Measurements from ENCODE around the gene SPTB. TPM values are rescaled to one million over a fixed set of nuclear protein-coding genes. Genes with fewer than 3 reads are reported as not detected.

The SPTB gene
- total RNA-seq, 1 donor from 2014 or later = 14.9 TPM

DNA sequence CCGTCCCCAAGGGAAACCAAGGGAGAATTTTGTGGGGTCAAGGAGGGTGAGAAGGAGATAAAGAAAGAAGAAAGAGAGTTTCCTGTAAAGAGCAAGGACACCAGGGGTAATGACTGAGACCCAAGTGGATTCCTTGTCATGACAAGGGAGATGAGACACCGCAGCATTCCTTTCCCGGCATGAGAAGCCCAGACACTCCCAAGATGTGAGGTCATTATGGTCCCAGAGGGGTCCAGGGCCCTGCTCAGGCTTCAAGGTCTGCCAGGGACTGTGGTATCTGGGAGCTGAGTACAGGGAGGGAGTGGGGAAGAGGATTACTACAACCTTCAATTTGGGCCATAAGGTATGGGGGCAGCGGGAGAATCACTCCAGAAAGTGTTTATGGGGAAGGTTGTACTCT is 58.1 kb downstream of the SPTB start:
- Histone ChIP-seq H3K27ac (no peak overlapping the region), H3K36me3 (no peaks in the 10 kb centered on the region), H3K27me3 (no peaks in the 10 kb centered on the region), H3K4me1 (peaks cover 0 to 9% of the 10 kb centered on the region in 2 donors), H3K4me3 (no peak overlapping the region), H3K9me3 (no peaks in the 10 kb centered on the region)
- no peak for TF ChIP-seq CTCF (IDR thresholded peaks at IDR 0.05)
- no peak for DNase-seq (ENCODE audit: low spot score in 2 of 2)
- intact Hi-C loops (cut with DNase I) = loop anchor here (2.0 to 5.0 kb wide), 2 partner anchors 56 to 69 kb away; partner anchors contain the start of gene SPTB

- intact Hi-C loops (cut with DNase I) = no loop called here
- Histone ChIP-seq H3K4me3 (no peak overlapping the region), H3K9me3 (no peaks in the 10 kb centered on the region), H3K27me3 (no peaks in the 10 kb centered on the region), H3K36me3 (no peaks in the 10 kb centered on the region), H3K27ac (no peak overlapping the region), H3K4me1 (peaks cover 0 to 4% of the 10 kb centered on the region in 2 donors)
- no peak for TF ChIP-seq CTCF (IDR thresholded peaks at IDR 0.05)
- no peak for DNase-seq (ENCODE audit: low spot score in 2 of 2)
These were observed 61.6 kb downstream of the SPTB start for GRCh38 chr14:64818151-64818550.

DNA sequence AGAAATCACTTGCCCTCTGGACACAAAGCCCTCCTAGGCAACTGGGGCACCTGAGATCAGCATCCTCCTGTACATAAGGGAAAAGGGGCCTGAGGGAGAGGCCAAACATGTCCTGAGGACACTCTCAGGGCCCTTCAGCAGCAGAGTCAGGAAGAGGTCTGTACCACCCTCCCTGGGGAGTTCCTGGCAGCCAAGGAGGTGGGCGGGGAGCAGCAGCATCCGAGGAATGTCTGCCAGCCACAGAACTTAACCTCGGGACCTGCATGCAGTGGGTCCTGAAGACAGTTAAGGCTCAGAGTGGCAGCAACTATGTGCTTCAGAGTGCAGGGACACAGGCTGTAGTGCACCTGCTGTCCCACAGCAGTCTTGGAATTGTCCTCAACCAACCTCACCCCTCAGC is 62.1 kb downstream of the SPTB start:
- Histone ChIP-seq H3K36me3 (no peaks in the 10 kb centered on the region), H3K4me1 (peaks cover 0 to 2% of the 10 kb centered on the region in 2 donors), H3K4me3 (no peak overlapping the region), H3K9me3 (no peaks in the 10 kb centered on the region), H3K27me3 (no peaks in the 10 kb centered on the region), H3K27ac (no peak overlapping the region)
- no peak for DNase-seq (ENCODE audit: low spot score in 2 of 2)
- TF ChIP-seq CTCF (IDR thresholded peaks at IDR 0.05) = no peak
- intact Hi-C loops (cut with DNase I) = no loop called here

DNA sequence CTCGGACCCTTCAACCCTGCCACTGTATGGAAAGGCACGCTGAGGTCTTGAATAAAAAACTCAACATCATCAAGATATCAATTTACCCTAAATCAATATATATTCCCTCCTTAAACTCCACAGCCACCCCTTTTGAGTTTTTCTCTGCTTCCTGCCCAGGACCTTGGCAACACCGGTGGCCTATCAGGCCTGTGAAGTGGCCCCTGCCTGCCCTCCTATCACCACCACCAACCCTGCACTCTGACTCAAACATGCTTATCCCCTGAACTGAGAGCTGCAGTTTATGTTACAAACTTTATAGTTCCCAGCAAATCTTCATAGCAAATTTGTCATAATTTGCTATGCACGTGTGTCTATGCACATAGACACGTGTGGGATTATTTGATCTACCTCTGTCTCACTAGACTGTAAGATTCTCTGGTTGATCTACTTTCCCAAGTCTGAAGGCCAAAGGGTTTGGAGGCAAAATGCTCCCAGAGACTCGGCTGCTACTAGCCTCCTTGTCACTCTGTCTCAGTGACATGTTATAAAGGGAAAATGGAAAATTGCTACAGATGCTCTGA is 63.4 kb downstream of the SPTB start:
- Histone ChIP-seq H3K36me3 (no peaks in the 10 kb centered on the region), H3K4me3 (no peak overlapping the region), H3K27me3 (no peaks in the 10 kb centered on the region), H3K9me3 (no peaks in the 10 kb centered on the region), H3K27ac (no peak overlapping the region), H3K4me1 (peaks cover 5 to 10% of the 10 kb centered on the region in 2 donors)
- no peak for TF ChIP-seq CTCF (IDR thresholded peaks at IDR 0.05)
- intact Hi-C loops (cut with DNase I) = no loop called here
- no peak for DNase-seq (ENCODE audit: low spot score in 2 of 2)

GRCh38 chr14:64815257-64815656 is 64.5 kb downstream of the SPTB start:
- Histone ChIP-seq H3K36me3 (no peaks in the 10 kb centered on the region), H3K9me3 (no peaks in the 10 kb centered on the region), H3K4me1 (peaks cover 5 to 10% of the 10 kb centered on the region in 2 donors), H3K27me3 (no peaks in the 10 kb centered on the region), H3K27ac (no peak overlapping the region), H3K4me3 (no peak overlapping the region)
- no peak for TF ChIP-seq CTCF (IDR thresholded peaks at IDR 0.05)
- DNase-seq (ENCODE audit: low spot score in 2 of 2) = no peak
- intact Hi-C loops (cut with DNase I) = no loop called here

GRCh38 chr14:64812412-64812811 is 67.3 kb downstream of the SPTB start:
- H3K36me3 ChIP-seq = no peaks in the 10 kb centered on the region
- H3K4me3 ChIP-seq = no peak overlapping the region
- intact Hi-C loops (cut with DNase I) = no loop called here
- DNase-seq (ENCODE audit: low spot score in 2 of 2) = peak in 1 of 2 donors; percentile 62
- H3K9me3 ChIP-seq = no peaks in the 10 kb centered on the region
- H3K27me3 ChIP-seq = no peaks in the 10 kb centered on the region
- H3K4me1 ChIP-seq = peaks cover 13 to 18% of the 10 kb centered on the region in 2 donors
- H3K27ac ChIP-seq = peak overlapping the region in 1 of 2 donors; percentile 20
- TF ChIP-seq CTCF (IDR thresholded peaks at IDR 0.05) = no peak

Data from ascending aorta (tissue), 2 donors.